Subcutaneous abdominal adipose tissue (tissue), 5 donors: ENCODE measurements around the gene KRTAP5-1.

Source experiments
- H3K27ac ChIP-seq: one replicate; pipeline ENCODE4 v1.7.0; 2013; ENCODE audit warnings: low read depth, mild to moderate bottlenecking, inconsistent platforms, low read length, moderate library complexity
- H3K27me3 ChIP-seq, 5 donors: one replicate each; pipeline ENCODE4 v1.7.0; 2013; ENCODE audit warnings: low read length in 5 of 5, inconsistent platforms in 1 of 5; ENCODE audit not compliant: control insufficient read depth in 5 of 5, insufficient read depth in 4 of 5
- H3K36me3 ChIP-seq, 5 donors: one replicate each; pipeline ENCODE4 v1.7.0; 2013; ENCODE audit warnings: low read length in 5 of 5; ENCODE audit not compliant: control insufficient read depth in 5 of 5, insufficient read depth in 5 of 5
- H3K4me1 ChIP-seq, 5 donors: one replicate each; pipeline ENCODE4 v1.7.0; 2013; ENCODE audit warnings: low read length in 5 of 5, mild to moderate bottlenecking in 3 of 5, moderate library complexity in 1 of 5; ENCODE audit not compliant: control insufficient read depth in 5 of 5, insufficient read depth in 5 of 5
- H3K4me3 ChIP-seq, 5 donors: one replicate each; pipeline ENCODE4 v1.7.0; 2013; ENCODE audit warnings: low read length in 5 of 5, low read depth in 1 of 5
- H3K9ac ChIP-seq, 5 donors: one replicate each; pipeline ENCODE4 v1.7.0; 2013; ENCODE audit warnings: low read length in 5 of 5, mild to moderate bottlenecking in 4 of 5, moderate library complexity in 3 of 5
- H3K9me3 ChIP-seq, 5 donors: one replicate each; pipeline ENCODE4 v1.7.0; 2013; ENCODE audit warnings: low read length in 5 of 5; ENCODE audit not compliant: control insufficient read depth in 5 of 5
- donor health status: healthy.
- donor health status: healthy.
- donor health status: healthy.
- donor health status: healthy.
- donor health status: healthy.

KRTAP5-1 gene

DNA sequence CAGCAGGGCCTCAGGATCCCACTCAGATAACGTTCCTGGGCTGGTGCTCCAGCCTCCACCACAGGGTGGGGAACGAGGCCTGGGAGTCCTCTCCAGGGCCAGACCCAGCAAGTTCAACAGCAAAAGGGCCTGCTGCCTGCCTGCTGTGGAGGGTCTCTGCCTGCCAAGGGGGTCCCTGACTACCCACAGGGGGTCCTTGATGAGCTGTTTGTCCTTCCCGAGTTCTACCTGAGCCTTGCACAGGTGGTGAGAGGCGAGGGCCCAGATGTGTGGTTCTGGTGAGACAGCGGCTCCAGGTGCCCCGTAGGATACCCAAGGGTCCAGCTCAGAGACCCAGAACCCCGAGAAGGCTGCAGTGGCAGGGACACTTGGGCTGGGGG lies 17.4 kb downstream of the KRTAP5-1 start:
- H3K27ac ChIP-seq, result no peak overlapping the region
- peaks cover 2 to 58% (median 34%) of the 10 kb centered on the region in 5 donors for H3K4me1 ChIP-seq
- H3K9me3 ChIP-seq, result no peaks in the 10 kb centered on the region
- no peaks in the 10 kb centered on the region for H3K27me3 ChIP-seq
- H3K36me3 ChIP-seq, result peaks cover 0 to 30% (median 9%) of the 10 kb centered on the region in 5 donors
- no peak overlapping the region for H3K9ac ChIP-seq
- no peak overlapping the region for H3K4me3 ChIP-seq

DNA sequence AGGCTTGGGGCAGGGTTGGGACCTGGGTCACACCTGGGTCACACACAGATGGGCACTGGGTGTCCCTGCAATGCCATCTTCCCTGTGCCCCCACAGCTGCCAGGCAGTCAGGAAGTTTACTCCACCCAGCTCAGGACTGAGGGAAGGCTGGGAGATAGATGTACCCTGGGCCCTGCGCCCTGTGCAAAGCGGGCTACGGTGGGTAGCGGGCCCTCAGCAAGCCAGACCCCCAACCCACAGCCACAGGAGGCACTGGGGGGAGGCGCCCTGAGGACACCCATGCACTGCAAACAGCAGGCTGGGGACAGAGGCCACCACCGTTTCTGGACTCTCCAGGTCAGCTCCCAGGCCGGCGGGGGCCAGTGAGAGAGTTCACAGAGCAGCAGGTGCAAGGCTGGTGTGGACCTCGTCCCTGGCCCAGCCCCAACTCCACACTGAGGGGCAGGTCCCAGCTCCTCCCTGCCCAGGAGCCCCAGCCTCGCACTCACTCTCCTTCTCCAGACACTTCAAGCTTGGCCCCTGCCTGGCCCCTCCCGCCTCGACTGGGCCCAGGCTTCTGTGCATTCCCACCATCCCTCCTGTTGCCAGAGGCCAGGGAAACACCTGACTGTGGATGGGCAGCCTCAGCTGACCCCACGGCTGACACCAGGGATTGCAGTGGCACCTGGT lies 17.9 kb downstream of the KRTAP5-1 start:
- Histone ChIP-seq H3K9ac (no peak overlapping the region), H3K27me3 (no peaks in the 10 kb centered on the region), H3K4me3 (no peak overlapping the region), H3K9me3 (no peaks in the 10 kb centered on the region), H3K27ac (no peak overlapping the region), H3K36me3 (peaks cover 0 to 34% (median 10%) of the 10 kb centered on the region in 5 donors), H3K4me1 (peaks cover 2 to 61% (median 37%) of the 10 kb centered on the region in 5 donors)

DNA sequence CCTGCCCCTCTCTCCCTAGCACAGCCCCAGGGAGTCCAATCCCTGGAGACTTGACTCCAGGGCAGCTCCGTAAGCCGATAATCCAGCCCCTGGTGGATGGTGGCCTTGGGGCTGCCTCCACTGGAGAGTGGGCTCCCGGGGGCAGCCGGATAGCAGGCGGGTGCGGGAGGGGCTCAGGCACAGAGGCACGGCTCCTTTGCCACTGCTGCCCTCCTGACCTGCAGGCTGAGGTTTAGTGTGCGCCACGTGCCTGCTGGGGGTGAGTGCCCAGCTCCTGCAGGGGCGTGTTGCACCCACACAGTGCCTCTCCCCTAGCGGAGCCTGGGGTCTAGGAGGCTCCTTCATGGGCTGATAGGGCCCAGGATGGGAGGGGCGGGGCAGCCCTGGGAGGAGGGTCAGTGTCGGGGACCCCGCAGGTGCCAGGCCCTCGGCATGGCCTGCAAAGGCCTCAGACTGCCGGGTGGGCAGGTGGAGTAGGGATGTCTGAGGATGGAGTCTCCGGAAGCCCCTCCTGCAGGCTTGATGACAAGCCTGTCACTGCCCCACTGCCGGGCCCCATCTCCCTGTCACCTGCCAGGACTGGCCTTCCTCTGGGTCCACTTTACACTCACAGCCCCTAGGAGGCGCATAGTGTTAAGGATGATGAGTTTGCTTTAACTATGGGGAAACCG lies 18.6 kb downstream of the KRTAP5-1 start:
- H3K27ac ChIP-seq, result no peak overlapping the region
- no peaks in the 10 kb centered on the region for H3K27me3 ChIP-seq
- H3K9me3 ChIP-seq, result no peaks in the 10 kb centered on the region
- peaks cover 2 to 68% (median 43%) of the 10 kb centered on the region in 5 donors for H3K4me1 ChIP-seq
- no peak overlapping the region for H3K9ac ChIP-seq
- H3K4me3 ChIP-seq, result no peak overlapping the region
- peaks cover 0 to 38% (median 10%) of the 10 kb centered on the region in 5 donors for H3K36me3 ChIP-seq

DNA sequence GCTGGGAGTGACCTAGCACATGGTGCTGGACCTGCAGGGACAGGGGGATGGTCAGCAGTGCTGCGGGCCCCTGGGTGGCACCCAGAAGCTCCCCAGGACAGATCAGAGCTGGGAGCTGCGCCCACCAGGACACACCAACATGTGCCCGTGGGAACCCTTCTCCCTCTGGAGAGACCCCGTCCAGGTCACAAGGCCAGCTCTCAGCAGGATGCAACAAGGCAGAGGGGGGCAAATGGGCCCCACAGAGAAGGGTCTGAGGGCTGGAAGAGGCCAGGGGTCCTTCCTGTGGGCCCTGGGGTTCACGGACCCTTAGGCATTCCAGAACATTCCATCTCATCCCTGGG lies 19.2 kb downstream of the KRTAP5-1 start:
- no peak overlapping the region for H3K4me3 ChIP-seq
- H3K9ac ChIP-seq, result no peak overlapping the region
- H3K27ac ChIP-seq, result no peak overlapping the region
- H3K36me3 ChIP-seq, result peaks cover 0 to 44% (median 10%) of the 10 kb centered on the region in 5 donors
- H3K4me1 ChIP-seq, result peaks cover 2 to 65% (median 38%) of the 10 kb centered on the region in 5 donors
- no peaks in the 10 kb centered on the region for H3K27me3 ChIP-seq
- H3K9me3 ChIP-seq, result no peaks in the 10 kb centered on the region

DNA sequence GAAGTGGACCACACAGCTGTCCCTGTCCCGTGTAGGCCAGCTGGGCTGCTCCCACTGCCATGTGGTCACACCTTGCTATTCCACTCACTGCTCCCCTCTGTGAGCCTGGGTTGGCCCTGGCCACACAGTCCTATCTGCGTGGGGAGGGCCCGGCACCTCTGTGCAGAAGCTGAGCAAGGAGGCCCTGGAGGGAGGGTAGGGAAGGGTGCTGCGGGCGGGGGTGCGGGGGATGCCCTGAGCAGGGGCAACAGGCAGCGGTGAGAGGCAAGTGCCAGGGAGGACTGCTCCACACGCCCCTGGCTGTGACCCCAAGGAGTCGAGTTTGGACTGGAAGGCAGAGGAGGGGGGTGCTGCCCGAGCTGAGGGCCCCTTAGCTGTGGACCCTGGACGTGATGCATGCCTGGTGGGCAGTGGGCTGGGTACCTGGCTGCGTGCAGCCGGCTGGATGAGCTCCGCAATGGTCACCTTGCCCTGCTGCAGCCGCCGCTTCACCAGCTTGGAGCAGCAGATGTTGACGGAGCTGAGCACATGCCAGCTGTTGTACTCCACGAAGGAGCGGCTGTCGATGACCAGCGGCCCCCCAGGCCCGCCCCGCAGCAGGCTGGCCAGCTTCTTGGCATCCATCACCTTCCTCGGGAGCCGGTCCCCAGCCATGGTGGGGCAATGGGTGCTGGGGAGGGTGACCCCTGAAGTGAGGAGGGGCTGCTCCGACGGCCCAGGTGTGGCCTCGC lies 19.7 kb downstream of the KRTAP5-1 start:
- Histone ChIP-seq H3K9ac (peak overlapping the region in 1 of 5 donors; percentile 29), H3K27ac (no peak overlapping the region)

DNA sequence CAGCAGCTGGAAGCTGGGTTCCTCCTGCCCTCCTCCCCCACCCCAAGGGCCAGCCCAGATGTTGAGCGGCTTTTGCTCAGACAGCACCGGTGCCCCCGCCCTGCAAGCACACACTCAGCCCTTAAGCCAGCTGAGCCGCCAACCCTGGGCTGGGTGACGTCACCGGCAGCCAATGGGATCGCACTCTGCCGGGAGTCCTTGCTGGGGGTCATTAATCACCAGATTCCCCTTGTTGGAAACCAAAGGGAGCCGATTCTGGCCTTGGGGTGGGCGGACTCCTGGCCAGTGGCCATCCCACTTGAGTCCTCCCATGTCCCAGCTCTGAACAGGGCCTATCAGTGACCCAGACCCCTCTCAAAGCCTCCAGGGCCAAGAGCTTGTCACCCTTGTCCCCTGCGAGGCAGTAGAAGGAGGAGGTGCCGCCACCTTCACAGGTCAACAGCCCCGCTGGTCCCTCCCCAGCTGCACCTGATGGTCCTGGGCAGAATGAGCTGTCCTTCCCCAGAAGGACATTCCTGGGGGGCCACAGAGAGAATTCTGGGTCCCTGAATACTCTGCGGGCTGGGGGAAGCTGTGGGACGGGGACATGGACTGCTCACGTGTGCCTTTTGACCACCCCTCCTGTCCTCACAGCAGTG lies 20.4 kb downstream of the KRTAP5-1 start:
- H3K4me1 ChIP-seq, result peaks cover under 1 to 66% (median 30%) of the 10 kb centered on the region in 5 donors
- H3K27ac ChIP-seq, result no peak overlapping the region
- no peaks in the 10 kb centered on the region for H3K27me3 ChIP-seq
- no peak overlapping the region for H3K4me3 ChIP-seq
- peaks cover 0 to 50% (median 12%) of the 10 kb centered on the region in 5 donors for H3K36me3 ChIP-seq
- H3K9ac ChIP-seq, result peak overlapping the region in 1 of 5 donors; percentile 29
- no peaks in the 10 kb centered on the region for H3K9me3 ChIP-seq

More for the DNA sequence above, 19.7 kb downstream of the KRTAP5-1 start:
- Histone ChIP-seq H3K4me3 (no peak overlapping the region), H3K9me3 (no peaks in the 10 kb centered on the region), H3K4me1 (peaks cover 0 to 64% (median 32%) of the 10 kb centered on the region in 5 donors), H3K27me3 (no peaks in the 10 kb centered on the region), H3K36me3 (peaks cover 0 to 48% (median 12%) of the 10 kb centered on the region in 5 donors)

DNA sequence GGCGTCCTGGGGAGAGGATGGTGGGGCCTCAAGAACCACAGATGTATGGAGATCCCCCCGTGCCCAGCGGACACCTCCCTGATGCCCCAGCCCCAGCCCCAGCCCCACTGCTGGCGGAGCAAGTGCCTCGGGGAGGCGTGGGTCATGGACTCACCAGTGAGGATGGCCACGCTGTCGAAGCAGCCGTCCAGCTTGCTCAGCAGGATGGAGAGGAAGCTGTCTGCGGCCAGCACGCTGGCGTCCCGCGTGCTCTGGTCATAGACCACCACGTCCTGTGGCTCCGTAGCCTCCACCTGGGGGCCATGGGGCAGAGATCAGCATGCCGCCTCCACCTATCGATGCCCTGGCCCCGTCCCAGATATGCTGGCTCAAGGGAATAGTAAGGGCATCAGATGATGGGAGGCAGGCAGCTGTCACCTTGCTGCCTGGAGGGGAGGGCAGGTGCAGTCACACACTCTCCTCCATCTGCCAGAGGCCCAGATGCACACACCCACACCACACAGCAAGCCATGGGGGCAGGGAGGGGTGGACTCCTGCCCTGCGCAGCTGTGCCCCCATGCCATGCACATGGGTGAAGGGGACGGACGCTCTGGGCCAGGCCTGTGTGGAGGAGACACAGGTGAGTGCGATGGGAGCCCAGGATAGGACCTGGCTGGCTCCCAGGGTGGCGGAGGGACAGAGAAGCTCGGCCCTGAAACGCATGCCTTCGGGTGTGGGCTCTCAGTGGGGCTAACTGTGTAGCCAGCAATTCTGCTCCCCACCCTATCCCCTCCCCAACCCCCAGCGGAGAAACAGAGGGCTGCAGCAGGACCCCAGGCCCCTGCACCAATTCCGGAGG lies 21.2 kb downstream of the KRTAP5-1 start:
- H3K27ac ChIP-seq, result no peak overlapping the region
- H3K9ac ChIP-seq, result no peak overlapping the region
- H3K4me3 ChIP-seq, result no peak overlapping the region
- no peaks in the 10 kb centered on the region for H3K27me3 ChIP-seq
- peaks cover 4 to 66% (median 30%) of the 10 kb centered on the region in 5 donors for H3K4me1 ChIP-seq
- H3K36me3 ChIP-seq, result peaks cover 0 to 45% (median 12%) of the 10 kb centered on the region in 5 donors
- no peaks in the 10 kb centered on the region for H3K9me3 ChIP-seq

DNA sequence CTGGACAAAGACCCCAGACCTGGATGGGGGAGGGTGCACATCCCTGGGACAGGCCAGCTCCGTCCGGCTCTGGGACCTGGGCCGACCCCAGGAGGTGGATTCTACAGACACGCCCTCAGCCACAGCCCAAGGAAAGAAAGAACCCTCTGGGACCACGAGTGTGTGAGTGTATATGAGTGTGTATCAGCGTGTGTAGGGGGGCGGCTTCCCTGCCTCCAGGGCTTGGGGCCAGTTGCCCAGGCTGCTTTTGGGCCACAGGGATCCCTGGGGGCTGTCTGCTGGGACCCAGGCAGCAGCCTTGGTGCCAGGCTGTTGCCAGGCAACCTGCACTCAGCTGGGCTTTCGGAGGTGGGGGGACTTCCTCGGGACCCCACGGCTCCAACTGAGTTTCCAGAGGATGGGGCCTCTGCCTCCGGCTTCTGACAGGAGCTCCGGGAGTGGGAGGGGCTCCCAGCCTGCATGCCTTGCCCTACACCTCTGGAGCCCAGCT lies 21.9 kb downstream of the KRTAP5-1 start:
- H3K27ac ChIP-seq, result no peak overlapping the region
- H3K9ac ChIP-seq, result no peak overlapping the region
- no peaks in the 10 kb centered on the region for H3K27me3 ChIP-seq
- no peaks in the 10 kb centered on the region for H3K9me3 ChIP-seq
- peaks cover 6 to 72% (median 37%) of the 10 kb centered on the region in 5 donors for H3K4me1 ChIP-seq
- peaks cover 0 to 45% (median 12%) of the 10 kb centered on the region in 5 donors for H3K36me3 ChIP-seq
- no peak overlapping the region for H3K4me3 ChIP-seq

DNA sequence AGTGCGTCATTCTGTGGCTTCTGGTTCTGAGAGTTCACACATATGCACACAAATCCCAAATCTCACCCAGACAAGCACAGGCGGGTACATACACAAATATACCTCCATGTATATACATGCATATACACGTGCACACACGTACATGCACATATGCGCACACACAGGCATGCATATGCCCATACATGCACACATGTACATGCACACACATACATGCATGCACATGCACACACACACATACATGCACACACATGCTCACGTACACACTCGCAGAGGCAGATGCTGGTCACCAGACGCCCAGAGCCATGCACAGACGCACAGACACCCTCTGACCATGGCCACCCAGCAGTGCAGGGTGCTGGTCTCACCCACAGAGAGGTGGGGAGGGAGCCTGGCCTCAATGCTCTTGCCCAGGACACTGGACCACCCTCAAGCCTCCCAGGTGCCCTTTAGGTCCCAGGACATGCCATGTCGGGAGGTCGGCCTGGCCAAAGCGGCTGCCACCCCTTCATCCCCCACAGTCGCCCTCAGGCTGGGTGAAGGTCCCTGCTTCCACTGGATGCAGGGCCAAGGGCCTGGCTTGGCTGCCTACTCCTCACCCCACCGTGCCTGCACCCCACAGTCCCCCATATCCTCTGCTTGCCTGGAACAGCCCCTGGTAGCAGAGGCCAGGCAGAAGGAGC lies 22.5 kb downstream of the KRTAP5-1 start:
- Histone ChIP-seq H3K9ac (no peak overlapping the region), H3K4me3 (no peak overlapping the region), H3K27ac (no peak overlapping the region), H3K9me3 (no peaks in the 10 kb centered on the region), H3K27me3 (no peaks in the 10 kb centered on the region), H3K36me3 (peaks cover 0 to 47% (median 15%) of the 10 kb centered on the region in 5 donors), H3K4me1 (peaks cover 6 to 76% (median 42%) of the 10 kb centered on the region in 5 donors)
